IPS-18c (cell line): ENCODE measurements around the gene PARP3.

Source experiments
- H3K4me3 ChIP-seq: 2 replicates; pipeline ENCODE4 v1.7.0; 2013; ENCODE audit warnings: low read depth, mild to moderate bottlenecking, low read length, moderate library complexity; ENCODE audit not compliant: insufficient read depth
- H3K9me3 ChIP-seq: one replicate; pipeline ENCODE4 v1.6.1; 2013; ENCODE audit warnings: mild to moderate bottlenecking, low read length, moderate library complexity; ENCODE audit not compliant: control insufficient read depth, insufficient read depth

Gene PARP3

DNA sequence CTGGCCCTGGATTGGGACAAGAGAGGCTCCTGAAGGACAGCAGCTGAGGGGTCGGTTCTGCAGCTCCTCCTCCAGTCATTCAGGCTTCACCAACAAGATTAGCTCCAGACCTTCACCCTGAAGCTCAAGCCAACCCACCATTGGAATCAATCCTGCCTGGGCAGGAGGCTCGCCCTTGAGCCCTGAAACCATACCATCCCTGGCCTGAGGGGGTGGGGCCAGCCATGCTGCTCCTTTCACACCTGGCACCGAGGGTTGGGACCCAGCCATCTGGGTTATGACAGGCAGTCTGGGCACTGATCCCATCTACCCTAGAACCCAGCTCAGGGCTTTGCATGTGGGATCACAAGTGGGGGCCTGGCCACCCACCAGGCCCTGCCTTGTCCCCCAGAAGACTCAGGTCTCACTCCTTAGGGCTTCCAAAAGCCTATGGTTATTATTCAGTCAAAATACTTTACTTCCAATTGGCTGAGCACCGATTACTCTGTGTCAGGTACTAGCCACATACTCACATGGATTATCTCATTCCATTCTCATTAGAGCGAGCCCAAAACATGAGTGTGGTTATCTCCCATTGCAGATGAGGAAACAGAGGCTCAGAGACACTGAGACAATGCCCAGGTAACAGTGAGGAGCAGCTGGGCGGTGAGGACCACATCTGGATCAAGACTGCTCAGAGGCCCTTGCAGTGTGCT is 28.6 kb downstream of the PARP3 start:
- Histone ChIP-seq H3K9me3 (no peaks in the 10 kb centered on the region), H3K4me3 (no peak overlapping the region)

DNA sequence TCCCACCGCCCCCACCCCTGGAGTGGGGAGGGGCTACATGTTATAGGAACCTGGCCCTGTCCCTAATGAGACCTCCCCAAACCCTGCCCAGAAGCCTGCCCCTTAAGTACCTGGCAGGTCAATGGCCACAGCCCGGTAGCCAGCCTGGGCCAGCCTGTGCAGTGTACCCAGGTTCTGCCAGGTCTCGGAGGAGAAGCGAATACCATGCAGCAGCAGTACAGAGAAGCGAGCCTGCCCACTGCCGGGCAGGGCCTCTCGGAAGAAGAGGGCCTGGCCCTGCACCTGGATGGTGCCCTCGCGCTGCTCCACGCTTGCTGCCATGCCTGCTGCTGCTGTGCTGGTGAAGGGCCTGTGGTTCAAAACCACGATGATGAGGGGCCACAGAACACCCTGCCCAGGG is 29.2 kb downstream of the PARP3 start:
- no peaks in the 10 kb centered on the region for H3K9me3 ChIP-seq
- H3K4me3 ChIP-seq = no peak overlapping the region

DNA sequence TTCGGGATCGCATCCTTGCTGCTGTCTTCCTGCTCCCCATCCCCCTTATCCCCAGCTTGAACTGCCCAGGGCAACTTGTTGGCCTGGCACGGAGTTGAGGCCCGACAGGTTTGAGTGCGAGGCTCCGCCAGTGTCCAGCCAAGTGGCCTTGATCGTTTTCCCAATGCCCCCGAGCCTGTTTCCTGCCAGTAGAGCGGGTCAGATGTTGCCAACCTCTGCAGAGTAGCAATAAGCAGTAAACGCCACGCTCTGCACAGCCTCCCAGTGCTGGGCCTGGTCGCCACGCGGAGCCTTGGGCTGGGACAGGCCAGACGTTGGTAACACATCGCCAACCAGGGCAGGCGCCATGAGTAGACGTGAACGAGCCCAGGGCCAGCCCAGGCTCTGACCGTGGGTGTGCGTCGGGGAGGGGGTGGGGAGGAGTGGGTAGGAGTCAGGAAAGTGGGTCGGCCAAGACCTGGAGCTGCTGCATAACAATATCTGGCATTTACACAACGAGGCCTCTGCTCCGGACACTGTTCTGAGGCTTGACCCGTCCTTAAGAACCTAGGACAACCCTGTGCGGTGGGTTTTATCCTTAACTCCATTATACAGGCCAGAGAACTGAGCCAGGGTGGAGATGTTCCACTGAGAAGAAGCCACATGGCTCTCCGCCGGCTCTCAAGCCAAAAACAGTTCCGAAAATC is 32.3 kb downstream of the PARP3 start:
- peak overlapping the region; percentile 67 for H3K4me3 ChIP-seq
- no peaks in the 10 kb centered on the region for H3K9me3 ChIP-seq

DNA sequence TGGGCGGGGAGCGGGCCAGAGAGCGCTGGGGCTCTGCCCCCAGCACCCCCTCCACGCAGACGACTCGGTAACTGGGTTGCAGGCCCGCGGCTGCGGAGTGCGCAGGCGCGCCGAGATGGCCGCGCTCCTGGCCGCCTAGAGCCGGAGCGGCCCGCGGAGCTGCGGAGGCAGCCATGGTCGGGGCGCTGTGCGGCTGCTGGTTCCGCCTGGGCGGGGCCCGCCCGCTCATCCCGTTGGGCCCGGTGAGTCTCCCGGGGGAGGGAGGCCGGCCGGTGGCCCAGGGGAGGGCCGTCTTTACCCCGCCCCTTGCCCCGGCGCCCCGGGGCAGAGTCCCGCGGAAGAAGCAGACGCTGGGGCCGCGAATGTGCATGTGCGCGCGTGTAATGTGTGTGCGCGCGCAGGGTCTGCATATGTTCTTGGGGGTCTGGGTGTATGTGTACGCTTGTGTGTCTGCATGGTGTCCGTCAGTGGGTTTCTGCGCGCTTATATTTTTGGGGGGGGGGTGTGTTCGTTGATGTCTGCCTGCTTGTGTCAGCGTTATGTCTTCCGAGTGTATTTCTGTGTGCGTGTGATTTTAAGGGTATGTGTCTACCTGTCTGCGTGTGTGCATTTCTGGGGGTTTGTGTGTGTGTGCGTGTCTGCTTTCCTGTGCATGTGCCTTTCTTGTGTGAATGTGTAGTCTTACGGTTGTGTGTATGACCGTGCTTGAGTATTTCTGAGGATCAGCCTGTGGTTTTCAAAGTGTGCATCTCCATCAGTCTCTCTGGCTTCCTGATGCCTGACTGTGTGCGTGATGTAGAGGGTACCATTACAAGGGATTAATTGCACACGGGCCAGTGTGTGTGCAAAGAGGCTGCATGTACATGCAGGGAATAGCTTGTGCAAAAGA is 33.0 kb downstream of the PARP3 start, which contains the start of gene ABHD14A:
Gene ABHD14A, plus strand, starts transcription at position 102 of the 889 bp plus-strand sequence. Its CDS starts 72 bp downstream, at position 174.
- no peaks in the 10 kb centered on the region for H3K9me3 ChIP-seq
- H3K4me3 ChIP-seq = peak within 1 kb of the TSS; percentile 67

DNA sequence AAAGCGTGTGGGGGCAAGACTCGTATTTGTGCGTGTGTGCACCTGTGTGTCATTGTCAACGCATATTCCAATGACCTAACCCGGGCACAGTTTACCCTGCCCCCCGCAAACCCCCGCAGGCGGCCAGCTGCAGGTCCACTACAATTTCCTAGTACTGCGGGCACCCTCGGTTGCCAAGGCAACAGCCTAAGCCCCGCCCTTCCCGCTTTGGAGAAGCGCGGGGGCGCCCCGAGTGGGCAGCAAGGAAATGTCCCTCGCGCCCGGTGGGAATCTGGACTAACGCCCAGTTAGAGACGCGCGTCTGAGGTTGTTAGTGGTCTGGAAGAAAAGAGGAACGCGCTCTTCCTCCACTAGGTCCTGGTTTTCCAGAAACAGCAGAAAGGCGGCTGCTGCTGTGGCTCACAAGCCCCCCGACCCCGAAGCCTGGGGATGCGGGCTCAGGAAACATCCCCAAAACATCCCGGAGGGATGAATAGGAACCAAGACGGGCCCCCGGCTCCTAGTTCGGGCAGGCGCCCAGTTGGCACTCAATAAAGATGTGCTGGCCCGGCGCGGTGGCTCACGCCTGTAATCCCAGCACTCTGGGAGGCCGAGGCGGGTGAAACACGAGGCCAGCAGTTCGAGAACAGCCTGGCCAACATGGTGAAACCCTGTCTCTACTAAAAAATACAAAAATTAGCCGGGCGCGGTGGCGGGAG is 33.8 kb downstream of the PARP3 start:
- Histone ChIP-seq H3K4me3 (peak overlapping the region; percentile 67; the same call in 1 of the 2 replicates), H3K9me3 (no peaks in the 10 kb centered on the region)

DNA sequence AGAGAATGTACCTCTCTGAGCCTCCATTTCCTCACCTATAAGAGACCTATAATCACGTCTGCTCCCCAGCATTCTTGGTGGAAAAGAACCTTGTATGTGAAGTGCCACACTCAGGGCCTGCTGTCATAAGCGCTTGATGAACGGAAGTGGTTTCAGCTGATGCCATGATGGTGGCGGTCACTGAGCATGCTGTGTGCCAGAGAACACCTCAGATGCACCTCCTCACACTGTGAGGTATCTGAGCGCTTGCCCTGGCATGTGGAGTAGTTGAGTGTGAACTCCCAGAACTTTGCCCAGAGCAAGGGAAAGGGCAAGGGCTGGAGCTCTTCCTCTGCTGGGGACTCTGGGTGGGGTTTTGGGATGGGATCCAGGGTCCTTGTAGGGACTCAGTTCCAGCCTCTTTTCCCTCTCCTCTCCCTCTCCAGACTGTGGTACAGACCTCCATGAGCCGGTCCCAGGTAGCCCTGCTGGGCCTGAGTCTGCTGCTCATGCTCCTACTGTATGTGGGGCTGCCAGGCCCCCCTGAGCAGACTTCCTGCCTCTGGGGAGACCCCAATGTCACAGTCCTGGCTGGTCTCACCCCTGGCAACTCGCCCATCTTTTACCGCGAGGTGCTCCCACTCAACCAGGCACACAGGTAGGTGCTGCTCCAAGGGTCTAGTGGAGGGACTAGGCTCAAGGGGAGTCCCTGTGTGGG is 35.4 kb downstream of the PARP3 start:
- H3K4me3 ChIP-seq = no peak overlapping the region
- no peaks in the 10 kb centered on the region for H3K9me3 ChIP-seq

DNA sequence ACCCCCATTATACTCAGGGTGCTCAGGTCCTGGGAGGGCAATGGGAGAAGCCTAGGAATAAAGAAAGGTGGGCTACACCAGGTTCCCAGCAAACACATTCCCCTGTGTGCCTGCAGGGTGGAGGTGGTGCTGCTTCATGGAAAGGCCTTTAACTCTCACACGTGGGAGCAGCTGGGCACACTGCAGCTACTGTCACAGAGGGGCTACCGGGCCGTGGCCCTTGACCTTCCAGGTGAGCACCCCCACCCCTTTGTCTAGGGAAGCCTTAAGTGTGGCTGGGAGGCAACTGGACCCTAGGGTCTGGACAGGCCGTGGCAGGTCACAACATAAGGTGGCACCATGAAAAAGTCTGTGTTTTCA is 36.0 kb downstream of the PARP3 start:
- Histone ChIP-seq H3K4me3 (no peak overlapping the region), H3K9me3 (no peaks in the 10 kb centered on the region)

DNA sequence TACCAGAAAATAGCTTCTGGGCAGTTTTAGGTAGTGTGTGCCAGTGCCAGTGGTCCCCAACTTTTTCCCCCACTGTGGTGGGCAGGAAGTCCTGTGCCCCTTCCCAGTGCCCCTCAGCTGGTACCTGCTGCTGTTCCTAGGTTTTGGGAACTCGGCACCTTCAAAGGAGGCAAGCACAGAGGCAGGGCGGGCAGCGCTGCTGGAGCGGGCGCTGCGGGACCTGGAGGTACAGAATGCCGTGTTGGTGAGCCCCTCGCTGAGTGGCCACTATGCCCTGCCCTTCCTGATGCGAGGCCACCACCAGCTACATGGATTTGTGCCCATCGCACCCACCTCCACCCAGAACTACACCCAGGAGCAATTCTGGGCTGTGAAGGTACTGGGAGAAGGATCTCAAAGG is 38.1 kb downstream of the PARP3 start:
- Histone ChIP-seq H3K9me3 (no peaks in the 10 kb centered on the region), H3K4me3 (no peak overlapping the region)

DNA sequence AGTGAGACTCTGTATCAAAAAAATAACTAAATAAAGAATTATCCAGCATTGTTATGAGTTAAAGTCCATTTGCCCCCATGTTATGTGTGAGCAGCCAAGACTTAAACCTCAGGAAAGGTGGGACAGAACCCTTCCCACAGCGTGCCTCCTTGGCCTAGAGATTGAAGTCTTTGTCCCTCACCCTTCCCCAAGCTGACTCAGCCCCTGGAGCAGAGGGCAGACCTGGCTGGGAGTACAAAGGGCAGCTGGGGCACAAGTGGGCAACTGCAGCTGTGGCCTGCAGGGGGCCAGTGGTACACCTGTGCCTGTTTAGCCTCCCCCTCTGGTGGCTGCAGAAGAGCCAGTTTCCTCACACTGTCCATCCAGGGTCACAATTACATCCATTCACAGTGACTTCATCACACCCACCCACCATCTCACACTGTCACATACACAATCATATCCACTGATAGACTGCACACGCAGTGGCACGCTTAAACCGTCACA is 40.2 kb downstream of the PARP3 start:
- H3K4me3 ChIP-seq = peak overlapping the region; percentile 69
- no peaks in the 10 kb centered on the region for H3K9me3 ChIP-seq

DNA sequence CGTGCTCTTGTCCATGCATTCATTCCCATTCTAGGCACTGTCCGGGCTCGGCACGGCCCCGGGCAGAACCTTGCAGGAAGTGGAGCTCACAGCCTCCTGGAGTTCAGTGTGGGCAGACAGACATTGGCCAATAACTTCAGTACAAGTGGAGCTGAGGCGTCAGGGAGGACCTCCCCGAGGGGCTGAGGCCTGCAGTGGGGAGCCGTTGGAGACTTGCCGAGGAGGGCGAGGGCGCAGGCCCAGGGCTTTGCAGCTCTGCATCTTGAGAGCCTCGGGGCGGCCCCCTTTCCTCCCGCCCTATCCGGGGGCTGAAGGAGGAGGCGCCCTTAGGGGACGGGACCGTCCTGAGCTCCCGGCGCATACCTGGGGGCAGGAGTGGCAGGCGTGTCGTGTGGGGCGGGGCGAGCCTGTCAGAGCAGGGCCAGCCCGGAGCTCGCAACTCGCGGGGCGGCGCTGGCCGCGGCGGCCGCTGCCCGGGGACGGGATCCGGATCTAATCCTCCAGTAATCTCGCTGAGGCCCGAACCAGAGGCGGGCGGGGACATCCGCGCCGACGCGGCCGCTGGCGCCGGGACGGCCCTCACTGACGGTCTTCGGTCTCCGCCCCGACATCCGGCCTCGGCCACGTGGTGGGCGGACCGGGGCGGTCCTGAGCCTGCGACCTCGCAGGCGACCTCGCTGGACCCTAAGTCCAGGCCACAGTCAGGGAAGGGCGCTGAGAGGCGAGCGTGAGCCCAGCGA is 40.8 kb downstream of the PARP3 start, which contains the start of gene ACY1:
Gene ACY1, plus strand, starts transcription at position 698 of the 740 bp plus-strand sequence. CDS start 530 bp downstream, outside the sequence.
- no peaks in the 10 kb centered on the region for H3K9me3 ChIP-seq
- peak within 1 kb of the TSS; percentile 69 for H3K4me3 ChIP-seq

DNA sequence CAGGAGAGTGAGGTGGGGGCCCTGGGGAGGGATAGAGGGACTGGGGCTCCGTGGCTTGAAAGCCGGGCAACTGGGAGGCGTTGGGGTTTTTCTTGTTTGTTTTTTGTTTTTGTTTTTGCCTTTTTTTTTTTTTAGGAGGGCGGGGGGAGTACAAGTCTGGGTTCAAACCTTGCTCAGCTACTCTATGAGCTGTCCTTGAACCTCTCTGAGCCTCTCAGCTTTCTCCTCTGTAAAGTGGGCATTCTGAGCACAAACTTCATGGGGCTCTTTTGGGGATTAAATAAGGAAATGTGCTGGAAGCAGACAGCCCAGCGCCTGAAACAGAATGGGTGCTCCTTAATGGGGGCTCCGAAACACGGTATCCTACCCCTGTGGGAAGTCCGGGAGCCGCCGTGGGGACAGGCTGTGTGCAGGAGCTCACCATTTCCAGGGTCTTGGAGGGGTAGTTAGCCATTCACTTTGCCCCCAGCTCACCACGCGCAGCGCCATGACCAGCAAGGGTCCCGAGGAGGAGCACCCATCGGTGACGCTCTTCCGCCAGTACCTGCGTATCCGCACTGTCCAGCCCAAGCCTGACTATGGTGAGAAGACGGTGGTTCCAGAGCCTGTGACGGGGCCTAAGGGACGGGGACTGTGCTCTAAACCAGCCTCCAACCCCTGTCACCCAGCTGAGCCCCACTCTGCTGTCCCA is 41.6 kb downstream of the PARP3 start:
- Histone ChIP-seq H3K9me3 (no peaks in the 10 kb centered on the region), H3K4me3 (peak overlapping the region; percentile 69)

DNA sequence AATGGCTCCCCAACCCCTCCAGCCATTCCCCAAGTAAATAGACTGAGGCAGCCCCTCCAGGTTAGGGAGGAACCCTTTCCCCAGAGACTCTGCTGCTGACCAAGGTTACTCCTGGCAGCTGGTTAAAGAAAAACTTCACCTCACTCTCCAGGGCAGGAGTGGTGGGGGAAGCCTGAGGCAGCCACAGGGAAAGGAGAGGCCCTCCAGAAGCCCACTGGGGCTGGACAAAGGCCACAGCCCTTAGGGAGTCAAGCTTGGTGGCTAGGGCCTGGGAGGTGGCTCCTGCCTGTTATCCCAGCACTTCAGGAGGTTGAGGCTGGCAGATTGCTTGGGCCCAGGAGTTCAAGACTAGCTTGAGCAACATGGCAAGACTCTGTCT is 42.1 kb downstream of the PARP3 start:
- no peaks in the 10 kb centered on the region for H3K9me3 ChIP-seq
- peak overlapping the region; percentile 69; the same call in 1 of the 2 replicates for H3K4me3 ChIP-seq

DNA sequence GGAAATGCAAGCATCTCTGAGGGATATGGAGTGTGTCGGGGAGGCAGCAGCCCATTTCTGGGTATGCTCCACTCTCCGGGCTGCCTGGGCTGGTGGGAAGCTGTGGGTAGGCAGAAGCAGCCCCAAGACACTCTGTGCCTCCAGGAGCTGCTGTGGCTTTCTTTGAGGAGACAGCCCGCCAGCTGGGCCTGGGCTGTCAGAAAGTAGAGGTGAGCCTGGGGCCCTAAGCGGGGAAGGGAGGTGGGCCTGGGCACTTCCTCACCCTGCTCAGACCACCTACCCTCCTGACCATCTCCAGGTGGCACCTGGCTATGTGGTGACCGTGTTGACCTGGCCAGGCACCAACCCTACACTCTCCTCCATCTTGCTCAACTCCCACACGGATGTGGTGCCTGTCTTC is 42.9 kb downstream of the PARP3 start:
- no peaks in the 10 kb centered on the region for H3K9me3 ChIP-seq
- no peak overlapping the region for H3K4me3 ChIP-seq

DNA sequence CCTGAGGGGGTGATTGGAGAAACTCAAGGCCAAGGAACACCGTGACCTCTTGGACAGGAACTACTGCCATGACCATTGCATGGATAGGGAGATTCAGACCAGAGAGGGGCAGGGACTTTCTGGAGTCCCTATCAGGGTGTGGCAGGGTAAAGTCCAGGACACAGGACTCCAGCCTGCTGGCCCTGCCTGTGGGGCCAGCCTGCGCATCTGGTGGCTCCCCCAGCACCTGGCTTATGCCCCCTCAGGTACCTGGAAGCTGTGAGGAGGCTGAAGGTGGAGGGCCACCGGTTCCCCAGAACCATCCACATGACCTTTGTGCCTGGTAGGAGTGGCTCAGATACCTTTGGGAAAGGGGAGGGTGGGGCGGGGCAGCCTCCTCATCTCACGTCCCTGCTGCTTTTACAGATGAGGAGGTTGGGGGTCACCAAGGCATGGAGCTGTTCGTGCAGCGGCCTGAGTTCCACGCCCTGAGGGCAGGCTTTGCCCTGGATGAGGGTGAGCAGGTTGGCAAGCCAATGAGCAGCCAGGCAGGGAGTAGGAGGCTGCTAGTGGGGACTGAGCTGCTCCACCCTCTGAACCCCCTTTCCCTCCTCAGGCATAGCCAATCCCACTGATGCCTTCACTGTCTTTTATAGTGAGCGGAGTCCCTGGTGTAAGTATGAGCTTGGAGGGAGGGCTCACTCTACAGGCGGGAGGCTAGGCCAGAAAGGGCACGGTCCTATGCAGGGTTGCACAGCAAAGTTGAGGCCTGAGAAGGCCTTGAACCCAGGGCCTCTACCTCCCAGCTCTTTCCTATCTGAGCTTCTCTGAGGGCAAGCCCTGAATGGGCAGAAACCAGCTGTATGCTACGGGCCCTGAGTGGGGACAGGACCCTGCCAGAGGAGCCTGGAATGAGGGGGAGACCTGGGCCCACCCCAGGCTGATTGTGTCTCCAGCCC is 44.1 kb downstream of the PARP3 start:
- no peak overlapping the region for H3K4me3 ChIP-seq
- H3K9me3 ChIP-seq = no peaks in the 10 kb centered on the region
